GM23248 (cell line): Measurements from ENCODE around the gene LAG3. TPM values are rescaled to one million over a fixed set of nuclear protein-coding genes. Genes with fewer than 3 reads are reported as not detected.

ENCODE experiments used
- DNase-seq: peaks from one replicate; pipeline ENCODE4 v3.0.0-alpha.2; 2015
- H2AFZ ChIP-seq: fragments of 200-600 bp; sonication (generic); 2 replicates; pipeline ENCODE4 v1.6.1; 2016; ENCODE audit warnings: antibody characterized with exemption
- H3F3A ChIP-seq: fragments of 200-600 bp; sonication (generic); 2 replicates; pipeline ENCODE4 v1.6.1; 2016; ENCODE audit warnings: mild to moderate bottlenecking, antibody characterized with exemption, mixed run types; ENCODE audit not compliant: insufficient read depth
- H3K27ac ChIP-seq: fragments of 200-600 bp; sonication (generic); 2 replicates; pipeline ENCODE4 v1.5.1; 2016; ENCODE audit warnings: mild to moderate bottlenecking
- H3K27me3 ChIP-seq: fragments of 200-600 bp; sonication (generic); replicated peaks from 2 replicates; pipeline ENCODE4 v1.6.1; 2016; ENCODE audit warnings: mild to moderate bottlenecking; ENCODE audit not compliant: insufficient read depth
- H3K36me3 ChIP-seq: fragments of 200-600 bp; sonication (generic); 2 replicates; pipeline ENCODE4 v1.6.1; 2016; ENCODE audit warnings: low read depth, mild to moderate bottlenecking
- H3K4me1 ChIP-seq: fragments of 200-600 bp; sonication (generic); 2 replicates; pipeline ENCODE4 v1.6.1; 2016; ENCODE audit warnings: mild to moderate bottlenecking; ENCODE audit not compliant: insufficient read depth
- H3K4me2 ChIP-seq: fragments of 200-600 bp; sonication (generic); one replicate; pipeline ENCODE4 v1.6.1; 2016; ENCODE audit warnings: mild to moderate bottlenecking; ENCODE audit not compliant: unreplicated experiment
- H3K4me3 ChIP-seq: fragments of 200-600 bp; sonication (generic); 2 replicates; pipeline ENCODE4 v1.5.1; 2016; ENCODE audit warnings: mild to moderate bottlenecking
- H3K79me2 ChIP-seq: fragments of 200-600 bp; sonication (generic); 2 replicates; pipeline ENCODE4 v1.6.1; 2016; ENCODE audit warnings: mild to moderate bottlenecking; ENCODE audit not compliant: insufficient read depth
- H3K9ac ChIP-seq: fragments of 200-600 bp; sonication (generic); 2 replicates; pipeline ENCODE4 v1.6.1; 2016; ENCODE audit warnings: mild to moderate bottlenecking
- H3K9me2 ChIP-seq: fragments of 200-600 bp; sonication (generic); 2 replicates; pipeline ENCODE4 v1.6.1; 2016; ENCODE audit warnings: mixed run types, mild to moderate bottlenecking, moderate library complexity; ENCODE audit not compliant: insufficient read depth
- H3K9me3 ChIP-seq: fragments of 200-600 bp; sonication (generic); one replicate; pipeline ENCODE4 v1.6.1; 2017; ENCODE audit warnings: low read depth
- H4K20me1 ChIP-seq: fragments of 200-600 bp; sonication (generic); 2 replicates; pipeline ENCODE4 v1.6.0; 2016; ENCODE audit not compliant: insufficient read depth
- EZH2 ChIP-seq: fragments of 200-600 bp; sonication (generic); IDR thresholded peaks from 2 replicates; pipeline ENCODE4 v1.6.1; 2018; ENCODE audit warnings: antibody characterized with exemption, mild to moderate bottlenecking; ENCODE audit not compliant: insufficient read depth, poor library complexity, severe bottlenecking
- EZH2phosphoT487 ChIP-seq: fragments of 200-600 bp; sonication (generic); IDR thresholded peaks from 2 replicates; pipeline ENCODE4 v1.6.1; 2018; ENCODE audit warnings: antibody characterized with exemption, moderate library complexity, mild to moderate bottlenecking, low read depth; ENCODE audit not compliant: insufficient read depth
- WGBS, 2 experiments: methylation state at CpG; one replicate each; pipeline ENCODE4 v1.1.6; 2015 to 2017; ENCODE audit warnings: low lambda C conversion rate in 2 of 2, low coverage in 1 of 2; ENCODE audit errors: missing lambda C conversion rate in 2 of 2; 5-methylcytosine and 5-hydroxymethylcytosine counted together
- in situ Hi-C: fragments of 300-500 bp; cut with MboI; formaldehyde crosslinking; loops from 2 replicates; pipeline ENCODE4 v1.15.0; 2020
- polyA plus RNA-seq: library from polyadenylated mRNA; unstranded; fragments of >200 nt; fragmentation: Nextera tagmentation; extraction: Ambion mirVana; gene quantifications from 2 replicates; pipeline ENCODE4 v1.2.1, GENCODE V29; 2016
- total RNA-seq: library from RNA; depleted of rRNA; stranded (reverse); fragments of >200 nt; shearing (Covaris generic); gene quantifications from 2 replicates; pipeline ENCODE4 v1.2.3, GENCODE V29; 2014

LAG3 gene
- total and polyA plus RNA-seq, 2 experiments from 2014 or later = 0.29 TPM; not detected in 1

DNA sequence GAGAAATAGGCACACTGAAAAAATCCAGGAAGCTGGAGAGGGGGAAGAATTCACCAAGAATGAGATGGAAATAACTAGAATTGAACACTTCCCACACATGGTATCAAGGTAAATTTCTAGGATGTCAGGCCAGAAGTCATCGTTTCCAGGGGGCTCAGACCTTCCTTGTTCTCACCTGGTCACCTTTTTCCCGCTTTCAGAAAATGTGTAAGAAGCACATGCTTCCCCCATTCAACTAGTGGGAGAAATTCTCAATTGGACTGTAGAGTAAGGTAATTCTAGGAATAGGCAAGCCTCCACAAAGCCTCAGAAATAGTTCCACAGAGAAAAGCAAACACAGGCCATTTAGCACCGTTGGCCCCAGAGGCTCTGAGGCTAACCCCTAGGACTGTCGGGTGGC is 8.9 kb upstream of the LAG3 start:
- H3K9ac ChIP-seq = peak overlapping the region; percentile 48
- no peak for DNase-seq
- H3K4me3 ChIP-seq = peak overlapping the region; percentile 98; the same call in 1 of the 2 replicates
- H3K36me3 ChIP-seq = no peaks in the 10 kb centered on the region
- no peaks in the 10 kb centered on the region for H4K20me1 ChIP-seq
- 55% methylated on average over 4 of the region's 4 CpGs for WGBS, 2 experiments
- in situ Hi-C loops = no loop called here
- peak overlapping the region; percentile 90 for H2AFZ ChIP-seq
- H3K27ac ChIP-seq = peak overlapping the region; percentile 73
- peaks cover 31% of the 10 kb centered on the region for H3K4me1 ChIP-seq
- peaks cover 27% of the 10 kb centered on the region for H3F3A ChIP-seq
- TF ChIP-seq EZH2 (no peak), EZH2phosphoT487 (no peak)
- H3K27me3 ChIP-seq = no peaks in the 10 kb centered on the region
- H3K4me2 ChIP-seq = peak overlapping the region; percentile 72
- no peaks in the 10 kb centered on the region for H3K9me3 ChIP-seq
- H3K79me2 ChIP-seq = peaks cover 16% of the 10 kb centered on the region
- H3K9me2 ChIP-seq = no peaks in the 10 kb centered on the region

DNA sequence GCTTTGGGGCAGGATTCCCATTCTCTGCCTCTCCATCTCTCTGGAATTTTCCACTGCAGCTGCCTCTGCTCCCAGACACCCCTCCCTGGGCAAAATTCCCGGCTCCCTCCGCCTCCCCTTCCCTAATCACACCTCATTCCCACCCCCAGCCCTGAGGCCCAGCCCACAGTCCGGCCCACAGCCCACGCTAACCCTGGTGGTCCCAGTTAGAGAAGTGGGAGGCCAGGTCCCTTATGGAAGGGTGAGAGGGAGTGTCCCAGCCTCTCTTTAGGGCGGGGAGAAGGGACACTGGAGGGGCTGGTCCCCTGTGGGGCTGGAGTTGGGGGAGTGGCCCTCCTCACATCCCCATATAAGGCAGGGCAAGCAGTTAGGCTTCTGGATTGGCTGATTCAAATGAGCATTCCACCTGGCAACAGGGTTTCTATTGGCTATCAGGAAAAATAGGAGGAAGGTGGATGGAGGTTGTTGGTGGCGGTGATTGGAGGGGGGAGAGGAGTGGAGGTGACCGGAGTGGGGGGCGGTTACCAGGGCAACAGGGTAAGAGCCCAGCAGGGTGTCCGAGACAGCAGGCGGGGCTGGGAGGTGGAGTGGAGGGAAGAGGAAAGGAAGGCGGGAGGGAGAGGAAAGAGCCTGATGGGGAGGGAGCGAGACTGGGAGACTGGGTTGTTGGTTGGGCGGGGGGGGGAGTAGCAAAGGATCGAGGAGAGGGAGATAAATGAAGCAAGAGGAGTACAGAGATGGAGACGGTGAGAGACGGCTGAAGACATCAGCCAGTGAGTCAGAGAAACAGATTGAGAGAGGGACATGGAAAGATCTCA is 8.1 kb upstream of the LAG3 start:
- Histone ChIP-seq H3K9me2 (no peaks in the 10 kb centered on the region), H2AFZ (peak overlapping the region; percentile 90), H3K27ac (peak overlapping the region; percentile 73), H3K79me2 (peaks cover 24% of the 10 kb centered on the region), H3K4me1 (peaks cover 37% of the 10 kb centered on the region), H3K9me3 (no peaks in the 10 kb centered on the region), H4K20me1 (peaks cover under 1% of the 10 kb centered on the region; the same call in 1 of the 2 replicates), H3K27me3 (no peaks in the 10 kb centered on the region), H3K36me3 (no peaks in the 10 kb centered on the region), H3K9ac (peak overlapping the region; percentile 48), H3K4me3 (peak overlapping the region; percentile 98), H3K4me2 (peak overlapping the region; percentile 72), H3F3A (peaks cover 27% of the 10 kb centered on the region)
- in situ Hi-C loops = no loop called here
- WGBS, 2 experiments = 1 to 5% methylated on average over 10 to 16 of the region's 16 CpGs
- TF ChIP-seq EZH2phosphoT487 = no peak
- DNase-seq = peak; percentile 96

DNA sequence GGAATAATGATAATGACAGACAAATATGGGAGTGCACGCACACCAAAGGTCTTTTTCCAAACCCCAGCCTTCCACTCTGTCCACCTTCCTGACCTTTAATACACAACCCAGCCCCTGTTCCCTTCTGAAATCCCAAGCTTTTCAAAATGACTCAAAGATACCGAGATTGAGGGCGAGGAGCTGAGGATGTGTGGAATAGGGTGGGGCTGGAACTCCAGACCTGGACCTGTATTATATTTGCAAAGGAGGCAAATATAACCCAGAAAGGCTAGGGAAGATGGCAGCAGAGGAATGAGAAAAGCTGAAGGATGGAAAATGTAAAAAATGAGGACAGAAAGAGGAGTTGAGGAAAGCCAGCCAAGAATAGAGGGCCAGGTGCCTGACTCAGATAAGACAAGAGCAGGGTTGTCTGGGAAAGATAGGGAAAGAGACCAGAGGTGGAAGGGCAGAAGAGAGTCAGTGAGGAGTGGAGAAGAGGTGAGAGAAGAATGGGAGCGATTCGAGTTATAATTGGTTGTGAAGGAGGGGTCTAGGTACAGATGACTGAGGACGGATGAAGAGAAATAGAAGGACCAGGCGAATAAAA is 7.2 kb upstream of the LAG3 start:
- in situ Hi-C loops = no loop called here
- Histone ChIP-seq H3K9me2 (no peaks in the 10 kb centered on the region), H3F3A (peaks cover 27% of the 10 kb centered on the region), H3K9me3 (no peaks in the 10 kb centered on the region), H3K79me2 (peaks cover 33% of the 10 kb centered on the region), H3K36me3 (no peaks in the 10 kb centered on the region), H3K4me2 (peak overlapping the region; percentile 72), H3K4me3 (peak overlapping the region; percentile 98), H3K27ac (peak overlapping the region; percentile 73), H2AFZ (0 out of 2 replicates have a peak overlapping the region, but pooled peaks have one; percentile 90), H3K4me1 (peaks cover 37% of the 10 kb centered on the region), H3K27me3 (no peaks in the 10 kb centered on the region), H3K9ac (peak overlapping the region; percentile 48), H4K20me1 (peaks cover 9% of the 10 kb centered on the region; the same call in 1 of the 2 replicates)
- WGBS, 2 experiments = 50 to 52% methylated on average over 7 of the region's 7 CpGs
- TF ChIP-seq EZH2phosphoT487 (no peak), EZH2 (no peak)
- DNase-seq = peak; percentile 54

DNA sequence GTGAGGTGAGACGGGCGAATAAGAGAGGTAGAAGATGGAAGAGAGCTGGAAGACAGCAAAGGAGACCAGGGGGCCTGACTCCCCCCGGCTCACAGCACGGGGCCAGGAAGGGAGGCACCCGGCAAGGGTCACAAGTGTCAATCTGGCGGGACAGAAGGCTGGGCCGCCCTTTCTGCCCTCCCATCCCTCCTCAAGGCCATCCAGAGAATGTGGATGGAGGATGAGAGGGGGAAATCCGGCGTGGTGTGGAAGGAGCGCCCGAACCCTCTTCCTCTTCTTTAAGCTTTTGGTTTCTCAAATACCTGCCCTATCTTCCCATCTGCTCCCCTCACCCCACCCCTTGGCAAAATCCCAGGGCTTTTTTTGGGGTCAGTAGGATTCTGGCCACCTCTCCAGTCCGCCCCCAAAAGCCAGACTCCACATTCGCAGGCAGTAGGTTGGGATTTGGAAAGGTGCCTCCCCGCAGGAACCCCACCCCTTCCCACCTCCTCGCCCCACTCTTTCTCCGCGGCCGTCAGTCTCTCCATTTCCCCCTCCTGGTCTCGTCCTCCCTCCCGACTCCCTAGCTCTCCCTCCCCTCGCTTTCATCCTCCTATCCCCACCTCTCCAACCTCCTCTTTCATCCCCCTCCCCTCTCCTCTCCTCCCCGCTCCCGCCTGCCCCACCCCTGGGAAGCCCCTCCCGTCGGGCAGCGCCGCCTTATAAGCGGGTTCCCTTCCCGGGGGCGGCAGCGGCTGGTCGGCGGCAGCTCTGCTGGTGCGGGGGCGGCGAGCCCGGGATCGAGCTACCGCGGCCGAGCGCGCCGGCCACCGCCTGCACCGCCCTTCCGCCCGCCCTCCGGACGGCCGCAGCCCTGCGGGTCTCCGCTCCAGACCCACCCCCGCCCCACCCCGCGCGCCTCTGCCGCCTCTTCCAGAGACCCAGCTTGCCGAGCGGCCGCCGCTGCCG is 6.4 kb upstream of the LAG3 start, which contains the start of gene PTMS:
Gene PTMS, plus strand, starts transcription at position 730 of the 948 bp plus-strand sequence. CDS start 343 bp downstream, outside the sequence.
- H3K4me3 ChIP-seq = peak within 1 kb of the TSS; percentile 98
- no peaks in the 10 kb centered on the region for H3K36me3 ChIP-seq
- H2AFZ ChIP-seq = peak within 1 kb of the TSS; percentile 90
- H3K4me2 ChIP-seq = peak within 1 kb of the TSS; percentile 80
- in situ Hi-C loops = no loop called here
- no peaks in the 10 kb centered on the region for H3K9me3 ChIP-seq
- H4K20me1 ChIP-seq = peaks cover 9% of the 10 kb centered on the region; the same call in 1 of the 2 replicates
- 13 to 28% methylated on average over 22 to 63 of the region's 63 CpGs for WGBS, 2 experiments
- H3K79me2 ChIP-seq = peaks cover 33% of the 10 kb centered on the region
- TF ChIP-seq EZH2phosphoT487 (no peak), EZH2 (no peak)
- peak within 1 kb of the TSS; percentile 90 for H3K9ac ChIP-seq
- no peaks in the 10 kb centered on the region for H3K27me3 ChIP-seq
- H3K27ac ChIP-seq = peak within 1 kb of the TSS; percentile 73
- peaks cover 31% of the 10 kb centered on the region for H3F3A ChIP-seq
- DNase-seq = peak; percentile 83
- H3K9me2 ChIP-seq = no peaks in the 10 kb centered on the region
- peaks cover 37% of the 10 kb centered on the region for H3K4me1 ChIP-seq
